Adipocyte (in vitro differentiated cells): ENCODE results near the gene FGF1.
A peak's percentile ranks its signal among the peaks of the same experiment; 100 is the strongest.

Source experiments
- DNase-seq: peaks from one replicate; pipeline ENCODE4 v3.0.0-alpha.2; 2015; ENCODE audit warnings: low read depth
- H3K27me3 ChIP-seq: replicated peaks from 2 replicates; pipeline ENCODE4 v1.7.0; 2013; ENCODE audit warnings: mild to moderate bottlenecking, low read length, moderate library complexity; ENCODE audit not compliant: control insufficient read depth, insufficient read depth
- H3K36me3 ChIP-seq: 2 replicates; pipeline ENCODE4 v1.7.0; 2013; ENCODE audit warnings: low read length, mild to moderate bottlenecking, moderate library complexity; ENCODE audit not compliant: control insufficient read depth, insufficient read depth, severe bottlenecking
- H3K4me1 ChIP-seq: 2 replicates; pipeline ENCODE4 v1.7.0; 2013; ENCODE audit warnings: mild to moderate bottlenecking, low read length, moderate library complexity; ENCODE audit not compliant: control insufficient read depth, insufficient read depth
- H3K4me3 ChIP-seq: 2 replicates; pipeline ENCODE4 v1.7.0; 2013; ENCODE audit warnings: mild to moderate bottlenecking, low read length, moderate library complexity
- H3K9ac ChIP-seq: 2 replicates; pipeline ENCODE4 v1.7.0; 2013; ENCODE audit warnings: mild to moderate bottlenecking, low read length, moderate library complexity
- H3K9me3 ChIP-seq: 2 replicates; pipeline ENCODE4 v1.7.0; 2013; ENCODE audit warnings: mild to moderate bottlenecking, low read length, moderate library complexity; ENCODE audit not compliant: control insufficient read depth

FGF1 gene

GRCh38 chr5:142685418-142686209 lies at the start of gene FGF1:
Gene FGF1, minus strand, starts transcription at chr5:142686090. Its CDS starts 71,963 bp downstream, at chr5:142614127.
- H3K4me3 ChIP-seq = no peak within 1 kb of the TSS
- no peaks in the 10 kb centered on the region for H3K36me3 ChIP-seq
- H3K27me3 ChIP-seq = no peaks in the 10 kb centered on the region
- H3K9ac ChIP-seq = no peak within 1 kb of the TSS
- H3K9me3 ChIP-seq = no peaks in the 10 kb centered on the region
- no peak for DNase-seq
- H3K4me1 ChIP-seq = peaks cover 17% of the 10 kb centered on the region

GRCh38 chr5:142727735-142728047 lies 41.8 kb upstream of the FGF1 start:
- Histone ChIP-seq H3K4me1 (peaks cover 29% of the 10 kb centered on the region), H3K36me3 (no peaks in the 10 kb centered on the region), H3K4me3 (no peak overlapping the region), H3K9me3 (no peaks in the 10 kb centered on the region), H3K27me3 (no peaks in the 10 kb centered on the region), H3K9ac (no peak overlapping the region)
- no peak for DNase-seq

- H3K4me1 ChIP-seq = peaks cover 36% of the 10 kb centered on the region
These were observed 40.4 kb upstream of the FGF1 start for GRCh38 chr5:142726188-142726731.

GRCh38 chr5:142725231-142726187 lies 39.6 kb upstream of the FGF1 start:
- no peak for DNase-seq
- peak overlapping the region; percentile 46 for H3K9ac ChIP-seq
- H3K4me1 ChIP-seq = peaks cover 36% of the 10 kb centered on the region
- no peaks in the 10 kb centered on the region for H3K27me3 ChIP-seq
- no peaks in the 10 kb centered on the region for H3K36me3 ChIP-seq
- no peaks in the 10 kb centered on the region for H3K9me3 ChIP-seq
- H3K4me3 ChIP-seq = no peak overlapping the region

More at GRCh38 chr5:142726188-142726731, 40.4 kb upstream of the FGF1 start:
- Histone ChIP-seq H3K36me3 (no peaks in the 10 kb centered on the region), H3K4me3 (no peak overlapping the region), H3K9me3 (no peaks in the 10 kb centered on the region), H3K27me3 (no peaks in the 10 kb centered on the region), H3K9ac (peak overlapping the region; percentile 44)
- peak; percentile 92 for DNase-seq

GRCh38 chr5:142724821-142725220 lies 38.9 kb upstream of the FGF1 start:
- DNase-seq = no peak
- Histone ChIP-seq H3K4me3 (no peak overlapping the region), H3K4me1 (peaks cover 36% of the 10 kb centered on the region), H3K36me3 (no peaks in the 10 kb centered on the region), H3K9ac (peak overlapping the region; percentile 46), H3K9me3 (no peaks in the 10 kb centered on the region), H3K27me3 (no peaks in the 10 kb centered on the region)

GRCh38 chr5:142722896-142723295 lies 37.0 kb upstream of the FGF1 start:
- H3K9ac ChIP-seq = no peak overlapping the region
- no peak for DNase-seq
- H3K27me3 ChIP-seq = no peaks in the 10 kb centered on the region
- no peaks in the 10 kb centered on the region for H3K9me3 ChIP-seq
- H3K36me3 ChIP-seq = no peaks in the 10 kb centered on the region
- H3K4me1 ChIP-seq = peaks cover 36% of the 10 kb centered on the region
- H3K4me3 ChIP-seq = no peak overlapping the region

- Histone ChIP-seq H3K9me3 (no peaks in the 10 kb centered on the region), H3K4me3 (no peak overlapping the region), H3K27me3 (no peaks in the 10 kb centered on the region), H3K9ac (no peak overlapping the region), H3K36me3 (no peaks in the 10 kb centered on the region), H3K4me1 (peaks cover 35% of the 10 kb centered on the region)
- peak; percentile 24 for DNase-seq
These were observed 36.3 kb upstream of the FGF1 start for GRCh38 chr5:142722146-142722545.

GRCh38 chr5:142720641-142721271 lies 34.9 kb upstream of the FGF1 start:
- peaks cover 27% of the 10 kb centered on the region for H3K4me1 ChIP-seq
- H3K9me3 ChIP-seq = no peaks in the 10 kb centered on the region
- DNase-seq = no peak
- H3K4me3 ChIP-seq = no peak overlapping the region
- H3K36me3 ChIP-seq = no peaks in the 10 kb centered on the region
- no peaks in the 10 kb centered on the region for H3K27me3 ChIP-seq
- no peak overlapping the region for H3K9ac ChIP-seq

GRCh38 chr5:142719836-142720370 lies 34.0 kb upstream of the FGF1 start:
- Histone ChIP-seq H3K9me3 (no peaks in the 10 kb centered on the region), H3K36me3 (no peaks in the 10 kb centered on the region)

GRCh38 chr5:142717582-142718215 lies 31.8 kb upstream of the FGF1 start:
- H3K4me1 ChIP-seq = peaks cover 18% of the 10 kb centered on the region
- H3K4me3 ChIP-seq = no peak overlapping the region
- no peak overlapping the region for H3K9ac ChIP-seq
- DNase-seq = peak; percentile 82
- no peaks in the 10 kb centered on the region for H3K36me3 ChIP-seq
- no peaks in the 10 kb centered on the region for H3K27me3 ChIP-seq
- no peaks in the 10 kb centered on the region for H3K9me3 ChIP-seq

More at GRCh38 chr5:142719836-142720370, 34.0 kb upstream of the FGF1 start:
- Histone ChIP-seq H3K4me1 (peaks cover 18% of the 10 kb centered on the region), H3K27me3 (no peaks in the 10 kb centered on the region), H3K9ac (no peak overlapping the region), H3K4me3 (no peak overlapping the region)
- DNase-seq = no peak
